Transverse colon (tissue), 4 donors: ENCODE measurements around the gene UHRF2.

Source experiments
- POLR2AphosphoS5 ChIP-seq, 3 donors: sonication (generic); formaldehyde crosslinking; IDR thresholded peaks; one replicate each; pipeline ENCODE4 v1.6.1; 2016; ENCODE audit warnings: antibody characterized with exemption in 3 of 3
- TF ChIP-seq, protein P1 (sequence below), 5 experiments: fragments of 200-600 bp in 3 of 5; fragments of 450-650 bp in 2 of 5; sonication (generic) in 3 of 5; IDR thresholded peaks; 1 replicate in 2 of 5; 2 replicates in 3 of 5; pipeline ENCODE4 v1.5.1; 2016 to 2017; ENCODE audit warnings: antibody characterized with exemption in 5 of 5, inconsistent platforms in 3 of 5, mild to moderate bottlenecking in 2 of 5, moderate library complexity in 1 of 5

DNA sequence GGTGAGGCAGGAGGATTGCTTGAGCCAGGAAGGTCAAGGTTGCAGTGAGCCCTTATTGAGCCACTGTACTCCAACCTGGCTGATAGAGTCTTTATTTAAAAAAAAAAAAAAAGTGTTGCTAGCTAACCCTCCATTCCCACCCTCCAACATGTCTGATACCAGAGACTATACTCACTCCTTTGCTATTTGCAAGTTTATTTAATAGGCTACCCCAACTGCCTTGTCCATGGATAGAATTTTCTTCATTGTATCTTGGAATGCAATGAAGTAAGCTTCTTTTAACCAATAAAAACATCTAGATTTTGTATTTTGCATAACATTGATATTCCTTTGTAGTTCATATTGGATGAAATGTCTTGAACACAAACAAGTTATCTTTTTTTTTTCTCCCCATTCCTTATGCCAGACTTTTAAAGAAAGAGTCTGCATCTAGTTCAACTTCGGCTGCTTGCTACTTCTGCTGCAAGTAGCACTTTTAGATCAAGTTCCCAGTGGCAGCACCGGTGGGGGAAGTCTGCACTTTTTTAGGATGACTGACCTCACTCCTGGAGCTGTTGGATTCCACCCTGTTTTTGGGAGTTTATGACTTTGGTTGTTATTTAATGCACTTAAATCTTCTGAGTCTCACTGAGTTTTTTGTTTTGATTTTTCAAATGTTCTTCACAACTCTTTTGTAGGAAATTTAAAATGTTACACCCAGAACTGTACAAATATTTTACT, 112.5 kb downstream of the UHRF2 start:
- TF ChIP-seq, protein P1, sequence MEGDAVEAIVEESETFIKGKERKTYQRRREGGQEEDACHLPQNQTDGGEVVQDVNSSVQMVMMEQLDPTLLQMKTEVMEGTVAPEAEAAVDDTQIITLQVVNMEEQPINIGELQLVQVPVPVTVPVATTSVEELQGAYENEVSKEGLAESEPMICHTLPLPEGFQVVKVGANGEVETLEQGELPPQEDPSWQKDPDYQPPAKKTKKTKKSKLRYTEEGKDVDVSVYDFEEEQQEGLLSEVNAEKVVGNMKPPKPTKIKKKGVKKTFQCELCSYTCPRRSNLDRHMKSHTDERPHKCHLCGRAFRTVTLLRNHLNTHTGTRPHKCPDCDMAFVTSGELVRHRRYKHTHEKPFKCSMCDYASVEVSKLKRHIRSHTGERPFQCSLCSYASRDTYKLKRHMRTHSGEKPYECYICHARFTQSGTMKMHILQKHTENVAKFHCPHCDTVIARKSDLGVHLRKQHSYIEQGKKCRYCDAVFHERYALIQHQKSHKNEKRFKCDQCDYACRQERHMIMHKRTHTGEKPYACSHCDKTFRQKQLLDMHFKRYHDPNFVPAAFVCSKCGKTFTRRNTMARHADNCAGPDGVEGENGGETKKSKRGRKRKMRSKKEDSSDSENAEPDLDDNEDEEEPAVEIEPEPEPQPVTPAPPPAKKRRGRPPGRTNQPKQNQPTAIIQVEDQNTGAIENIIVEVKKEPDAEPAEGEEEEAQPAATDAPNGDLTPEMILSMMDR (IDR thresholded peaks at IDR 0.05), result no peak
- no peak for TF ChIP-seq POLR2AphosphoS5 (IDR thresholded peaks at IDR 0.05)
